HepG2 (cell line): ENCODE measurements around the gene RPLP2. TPM values are rescaled to one million over a fixed set of nuclear protein-coding genes. Genes with fewer than 3 reads are reported as not detected.

Experiments
- CAMTA2 ChIP-seq: sonication (generic); formaldehyde crosslinking; IDR thresholded peaks from 2 replicates; pipeline ENCODE4 v1.4.0; 2020; ENCODE audit warnings: mild to moderate bottlenecking, missing genetic modification reagents, borderline replicate concordance
- DZIP1 ChIP-seq: sonication (generic); formaldehyde crosslinking; IDR thresholded peaks from 2 replicates; pipeline ENCODE4 v1.5.0; 2020; ENCODE audit warnings: mild to moderate bottlenecking, missing genetic modification reagents
- E2F1 ChIP-seq: sonication (generic); formaldehyde crosslinking; IDR thresholded peaks from 2 replicates; pipeline ENCODE4 v1.5.0; 2020; ENCODE audit warnings: missing genetic modification reagents
- KLF12 ChIP-seq: sonication (generic); formaldehyde crosslinking; IDR thresholded peaks from 2 replicates; pipeline ENCODE4 v1.4.0; 2020; ENCODE audit warnings: missing genetic modification reagents, borderline replicate concordance
- MAZ ChIP-seq, 2 experiments: sonication (generic) in 1 of 2; formaldehyde crosslinking in 1 of 2; IDR thresholded peaks; 2 replicates each; pipeline versions ENCODE4 v1.5.0 to v1.6.1; 2012 to 2020; ENCODE audit warnings: low read depth in 2 of 2, mild to moderate bottlenecking in 2 of 2, borderline replicate concordance in 1 of 2, improper control_type of control experiment in 1 of 2, low read length in 1 of 2, missing genetic modification reagents in 1 of 2, moderate library complexity in 1 of 2
- NR2C2 ChIP-seq: sonication (generic); formaldehyde crosslinking; IDR thresholded peaks from 2 replicates; pipeline ENCODE4 v1.4.0; 2020; ENCODE audit warnings: missing genetic modification reagents, mild to moderate bottlenecking, moderate library complexity, borderline replicate concordance
- RBM22 ChIP-seq: fragments of 200-400 bp; formaldehyde crosslinking; optimal IDR thresholded peaks from 2 replicates; pipeline ENCODE3; 2017; ENCODE audit warnings: mild to moderate bottlenecking, low read length, moderate library complexity
- RFXAP ChIP-seq: sonication (generic); formaldehyde crosslinking; IDR thresholded peaks from 2 replicates; pipeline ENCODE4 v1.4.0; 2020; ENCODE audit warnings: missing genetic modification reagents, borderline replicate concordance
- SKI ChIP-seq: fragments of 450-650 bp; IDR thresholded peaks from one replicate; pipeline ENCODE4 v1.6.1; 2018; ENCODE audit warnings: mild to moderate bottlenecking; ENCODE audit not compliant: partially characterized antibody
- STAT5B ChIP-seq: sonication (generic); formaldehyde crosslinking; IDR thresholded peaks from 2 replicates; pipeline ENCODE4 v1.4.0; 2020; ENCODE audit warnings: missing genetic modification reagents
- THAP8 ChIP-seq: sonication (generic); formaldehyde crosslinking; IDR thresholded peaks from 2 replicates; pipeline ENCODE4 v1.5.1; 2020; ENCODE audit warnings: missing genetic modification reagents, mild to moderate bottlenecking, borderline replicate concordance
- ZBTB14 ChIP-seq: sonication (generic); formaldehyde crosslinking; IDR thresholded peaks from 2 replicates; pipeline ENCODE4 v1.4.0; 2020; ENCODE audit warnings: missing genetic modification reagents
- ZBTB4 ChIP-seq: sonication (generic); formaldehyde crosslinking; IDR thresholded peaks from 2 replicates; pipeline ENCODE4 v1.4.0; 2020; ENCODE audit warnings: missing genetic modification reagents, mild to moderate bottlenecking, borderline replicate concordance
- ZNF350 ChIP-seq: sonication (generic); formaldehyde crosslinking; IDR thresholded peaks from 2 replicates; pipeline ENCODE4 v1.4.0; 2020; ENCODE audit warnings: mild to moderate bottlenecking, low read depth, missing genetic modification reagents, borderline replicate concordance
- ZNF430 ChIP-seq: sonication (generic); formaldehyde crosslinking; IDR thresholded peaks from 2 replicates; pipeline ENCODE4 v1.9.0; 2021; ENCODE audit warnings: mild to moderate bottlenecking, missing genetic modification reagents
- ZNF501 ChIP-seq: sonication (generic); formaldehyde crosslinking; IDR thresholded peaks from 2 replicates; pipeline ENCODE4 v1.5.1; 2020; ENCODE audit warnings: mild to moderate bottlenecking, moderate library complexity, missing genetic modification reagents
- ZNF570 ChIP-seq: sonication (generic); formaldehyde crosslinking; IDR thresholded peaks from 2 replicates; pipeline ENCODE4 v1.4.0; 2020; ENCODE audit warnings: mild to moderate bottlenecking, missing genetic modification reagents, borderline replicate concordance
- ZNF781 ChIP-seq: sonication (generic); formaldehyde crosslinking; IDR thresholded peaks from 2 replicates; pipeline ENCODE4 v1.5.1; 2020; ENCODE audit warnings: borderline replicate concordance, mild to moderate bottlenecking, missing genetic modification reagents; ENCODE audit errors: not compliant biosample characterization
- polyA plus RNA-seq, 8 experiments: library from polyadenylated mRNA; depleted of rRNA in 3 of 8; stranded (reverse) in 7 of 8; unstranded in 1 of 8; fragments of >200 nt; fragmentation: Illumina TruSeq in 4 of 8; extraction: Trizol in 4 of 8; gene quantifications; 2 replicates each; pipeline versions ENCODE4 v1.2.1 to v1.2.3, GENCODE V29; 2011 to 2016; ENCODE audit warnings: low read depth in 4 of 8, missing spikeins in 1 of 8, mixed read lengths in 1 of 8; ENCODE audit not compliant: insufficient read depth in 1 of 8
- total RNA-seq, 5 experiments: library from RNA; depleted of rRNA; stranded (reverse); fragments of >200 nt; fragmentation: Illumina TruSeq; extraction: Trizol; gene quantifications; 2 replicates each; pipeline ENCODE4 v1.2.3, GENCODE V29; 2016; ENCODE audit warnings: low read depth in 1 of 5

The RPLP2 gene
- total and polyA plus RNA-seq, 2 of the 13 experiments (the other 11 are each of a cell fraction or from before 2014, with no cell fraction given) = 978 to 2,106 TPM

- peak; percentile 65; the same call in 1 of the 2 replicates for TF ChIP-seq ZBTB4 (CRISPR knock-in tag)
- TF ChIP-seq ZNF501 (CRISPR knock-in tag) = peak; percentile 93
- TF ChIP-seq SKI = peak; percentile 34
- peak; percentile 41; the same call in 1 of the 2 replicates for TF ChIP-seq STAT5B (CRISPR knock-in tag)
- peak; percentile 96 for TF ChIP-seq MAZ (IDR thresholded peaks at IDR 0.05; ENCODE audit: borderline replicate concordance, low read depth, low read length)
- TF ChIP-seq MAZ (CRISPR knock-in tag; IDR thresholded peaks at IDR 0.05; ENCODE audit: low read depth) = peak; percentile 95
- TF ChIP-seq NR2C2 (CRISPR knock-in tag) = peak; percentile 97
- peak; percentile 87 for TF ChIP-seq KLF12
- TF ChIP-seq RBM22 = peak; percentile 68
- TF ChIP-seq ZNF430 (CRISPR knock-in tag) = peak; percentile 98
- TF ChIP-seq RFXAP (CRISPR knock-in tag) = no peak
- TF ChIP-seq THAP8 (CRISPR knock-in tag) = no peak; the same call in 1 of the 2 replicates
- peak; percentile 4; the same call in 1 of the 2 replicates for TF ChIP-seq CAMTA2
- no peak for TF ChIP-seq ZNF781 (CRISPR knock-in tag)
- no peak; the same call in none of the 2 replicates for TF ChIP-seq DZIP1 (CRISPR knock-in tag)
- peak; percentile 74 for TF ChIP-seq ZBTB14
- TF ChIP-seq E2F1 = peak; percentile 88
- TF ChIP-seq ZNF350 (CRISPR knock-in tag) = peak; percentile 98
- 0 out of 2 replicates have a peak, but pooled peaks have one; percentile 27 for TF ChIP-seq ZNF570
These were observed at the start of gene RPLP2 (continued) for GRCh38 chr11:809287-810039.
